H1 (cell line): ENCODE data around the gene NOB1. TPM values are rescaled to one million over a fixed set of nuclear protein-coding genes. Genes with fewer than 3 reads are reported as not detected.

Experiments
- CTCF ChIA-PET: fragments of 300-600 bp; sonication (Branson Sonifier 250); formaldehyde crosslinking; loops from one replicate; lab custom pipeline; 2021; ENCODE audit not compliant: partially characterized antibody; lab: Charles Lee
- POLR2A ChIA-PET: fragments of 300-600 bp; sonication (Branson Sonifier 250); formaldehyde crosslinking; loops from one replicate; lab custom pipeline; 2021; ENCODE audit warnings: inconsistent platforms; ENCODE audit not compliant: partially characterized antibody; lab: Charles Lee
- DNase-seq, 2 experiments: peaks; one replicate each; pipeline versions ENCODE4 v3.0.0 to v3.0.0-alpha.2; 2010 to 2022; ENCODE audit warnings: low spot score in 2 of 2, low read depth in 1 of 2, mixed read lengths in 1 of 2
- FAIRE-seq: peaks from 2 replicates; lab custom pipeline; 2011; peaks lifted over from hg19 to GRCh38; lab: Jason Lieb, UNC
- H2AFZ ChIP-seq: 2 replicates; pipeline ENCODE4 v1.8.1; 2012; ENCODE audit warnings: low read length, inconsistent platforms
- H2AK5ac ChIP-seq: 2 replicates; pipeline ENCODE4 v1.6.1; 2013; ENCODE audit warnings: low read depth, low read length
- H2BK120ac ChIP-seq: replicated peaks from 2 replicates; pipeline ENCODE3; 2013; ENCODE audit warnings: low read depth, low read length, inconsistent platforms
- H2BK12ac ChIP-seq: 2 replicates; pipeline ENCODE4 v1.6.1; 2013; ENCODE audit warnings: low read depth, low read length
- H2BK15ac ChIP-seq: 2 replicates; pipeline ENCODE4 v1.6.1; 2013; ENCODE audit warnings: low read length
- H2BK20ac ChIP-seq: 2 replicates; pipeline ENCODE4 v1.6.1; 2013; ENCODE audit warnings: low read length
- H2BK5ac ChIP-seq: 2 replicates; pipeline ENCODE4 v1.6.1; 2013; ENCODE audit warnings: low read depth, low read length
- H3K14ac ChIP-seq: 2 replicates; pipeline ENCODE4 v1.6.1; 2013; ENCODE audit warnings: inconsistent platforms; ENCODE audit not compliant: insufficient read length
- H3K18ac ChIP-seq: 2 replicates; pipeline ENCODE4 v1.6.1; 2013; ENCODE audit warnings: low read length; ENCODE audit errors: extremely low read depth
- H3K23ac ChIP-seq: 2 replicates; pipeline ENCODE4 v1.6.1; 2013; ENCODE audit warnings: inconsistent platforms; ENCODE audit not compliant: insufficient read length
- H3K23me2 ChIP-seq: 2 replicates; pipeline ENCODE4 v1.6.1; 2013; ENCODE audit warnings: low read depth, low read length
- H3K27ac ChIP-seq: 2 replicates; pipeline ENCODE4 v1.6.1; 2011; ENCODE audit warnings: low read depth, low read length, inconsistent platforms
- H3K27me3 ChIP-seq, 4 experiments: replicated peaks in 1 of 4; 1 replicate in 1 of 4; 2 replicates in 3 of 4; pipeline versions ENCODE4 v1.6.1 to v1.8.1; 2011 to 2013; ENCODE audit warnings: low read length in 3 of 4, mild to moderate bottlenecking in 3 of 4, inconsistent platforms in 2 of 4, mixed read lengths in 2 of 4, moderate library complexity in 1 of 4; ENCODE audit not compliant: control insufficient read depth in 3 of 4, insufficient read depth in 3 of 4; ENCODE audit errors: extremely low read depth in 1 of 4
- H3K36me3 ChIP-seq, 4 experiments: 2 replicates each; pipeline versions ENCODE4 v1.6.1 to v1.8.1; 2011 to 2013; ENCODE audit warnings: mild to moderate bottlenecking in 4 of 4, low read length in 3 of 4, moderate library complexity in 2 of 4, control low read depth in 1 of 4, inconsistent platforms in 1 of 4; ENCODE audit not compliant: insufficient read depth in 4 of 4, control insufficient read depth in 2 of 4
- H3K4ac ChIP-seq: replicated peaks from 2 replicates; pipeline ENCODE3; 2013; ENCODE audit warnings: low read length, low read depth, mixed read lengths, inconsistent platforms; ENCODE audit not compliant: insufficient read length
- H3K4me1 ChIP-seq, 4 experiments: replicated peaks in 1 of 4; 1 replicate in 1 of 4; 2 replicates in 3 of 4; pipeline versions ENCODE4 v1.6.1 to v1.8.1; 2011 to 2013; ENCODE audit warnings: low read length in 3 of 4, inconsistent platforms in 2 of 4, mixed read lengths in 1 of 4; ENCODE audit not compliant: insufficient read depth in 4 of 4, control insufficient read depth in 3 of 4
- H3K4me2 ChIP-seq, 2 experiments: 2 replicates each; pipeline versions ENCODE4 v1.6.1 to v1.8.1; 2011 to 2013; ENCODE audit warnings: low read depth in 2 of 2, low read length in 2 of 2, control low read depth in 1 of 2, inconsistent platforms in 1 of 2, mild to moderate bottlenecking in 1 of 2; ENCODE audit not compliant: insufficient read depth in 1 of 2
- H3K4me3 ChIP-seq, 4 experiments: fragments of 200-600, 300-600 bp in 1 of 4; sonication (generic), shearing (Covaris generic), sonication (Bioruptor Twin) in 1 of 4; 2 replicates each; pipeline versions ENCODE4 v1.5.1 to v1.8.1; 2011 to 2016; ENCODE audit warnings: low read length in 4 of 4, low read depth in 3 of 4, control low read depth in 2 of 4, inconsistent platforms in 2 of 4, mild to moderate bottlenecking in 2 of 4, mixed read lengths in 1 of 4, moderate library complexity in 1 of 4; ENCODE audit not compliant: insufficient read depth in 2 of 4; ENCODE audit errors: extremely low read depth in 1 of 4
- H3K56ac ChIP-seq: replicated peaks from 2 replicates; pipeline ENCODE3; 2013; ENCODE audit warnings: low read depth, mild to moderate bottlenecking, mixed read lengths, low read length, inconsistent platforms; ENCODE audit not compliant: insufficient read length
- H3K79me1 ChIP-seq: 2 replicates; pipeline ENCODE4 v1.6.1; 2013; ENCODE audit warnings: low read depth, low read length, control low read depth
- H3K79me2 ChIP-seq, 2 experiments: 2 replicates each; pipeline versions ENCODE4 v1.6.1 to v1.8.1; 2012 to 2013; ENCODE audit warnings: low read length in 2 of 2, mild to moderate bottlenecking in 2 of 2, inconsistent platforms in 1 of 2; ENCODE audit not compliant: insufficient read depth in 2 of 2, control insufficient read depth in 1 of 2
- H3K9ac ChIP-seq, 4 experiments: replicated peaks in 1 of 4; 1 replicate in 1 of 4; 2 replicates in 3 of 4; pipeline versions ENCODE4 v1.6.1 to v1.8.1; 2011 to 2013; ENCODE audit warnings: low read depth in 3 of 4, low read length in 3 of 4, control low read depth in 2 of 4, mild to moderate bottlenecking in 2 of 4, moderate library complexity in 2 of 4, inconsistent platforms in 1 of 4; ENCODE audit errors: extremely low read depth in 1 of 4
- H3K9me3 ChIP-seq, 2 experiments: 2 replicates each; pipeline versions ENCODE4 v1.6.1 to v1.8.1; 2012 to 2013; ENCODE audit warnings: mild to moderate bottlenecking in 2 of 2, moderate library complexity in 2 of 2, control low read depth in 1 of 2, inconsistent platforms in 1 of 2, low read depth in 1 of 2, low read length in 1 of 2, mixed read lengths in 1 of 2; ENCODE audit not compliant: insufficient read depth in 2 of 2
- H4K20me1 ChIP-seq, 2 experiments: replicated peaks in 1 of 2; 2 replicates each; pipeline versions ENCODE3 to v1.8.1; 2011 to 2013; ENCODE audit warnings: inconsistent platforms in 2 of 2, low read length in 2 of 2, mild to moderate bottlenecking in 1 of 2; ENCODE audit not compliant: insufficient read depth in 2 of 2, control insufficient read depth in 1 of 2
- H4K5ac ChIP-seq: 2 replicates; pipeline ENCODE4 v1.6.1; 2013; ENCODE audit warnings: low read length, low read depth, mixed read lengths, inconsistent platforms; ENCODE audit not compliant: insufficient read length
- H4K8ac ChIP-seq: 2 replicates; pipeline ENCODE4 v1.8.0; 2013; ENCODE audit warnings: mild to moderate bottlenecking, moderate library complexity, low read length, inconsistent platforms; ENCODE audit not compliant: insufficient read depth; ENCODE audit errors: extremely low read depth
- H4K91ac ChIP-seq: replicated peaks from 2 replicates; pipeline ENCODE3; 2013; ENCODE audit warnings: low read length, mixed read lengths, inconsistent platforms; ENCODE audit not compliant: insufficient read length
- E2F6 ChIP-seq: IDR thresholded peaks from 2 replicates; pipeline ENCODE4 v1.6.1; 2012; ENCODE audit warnings: inconsistent platforms
- FOSL1 ChIP-seq: IDR thresholded peaks from 2 replicates; pipeline ENCODE4 v1.6.1; 2011; ENCODE audit warnings: mild to moderate bottlenecking, low read depth, low read length, moderate library complexity; ENCODE audit not compliant: insufficient read depth
- HDAC2 ChIP-seq, 2 experiments: fragments of 300-600 bp in 1 of 2; sonication (generic) in 1 of 2; IDR thresholded peaks; 2 replicates each; pipeline ENCODE4 v1.6.1; 2011 to 2012; ENCODE audit warnings: low read depth in 2 of 2, low read length in 2 of 2, mild to moderate bottlenecking in 2 of 2, moderate library complexity in 2 of 2, borderline replicate concordance in 1 of 2, inconsistent platforms in 1 of 2
- JUN ChIP-seq: IDR thresholded peaks from 2 replicates; pipeline ENCODE4 v1.6.1; 2011; ENCODE audit warnings: low read depth, mild to moderate bottlenecking, improper control_type of control experiment, low read length
- KDM1A ChIP-seq: fragments of 200-600, 300-600 bp; sonication (generic); IDR thresholded peaks from 2 replicates; pipeline ENCODE4 v1.7.1; 2016; ENCODE audit warnings: mild to moderate bottlenecking, low read length, borderline replicate concordance
- NRF1 ChIP-seq: IDR thresholded peaks from 2 replicates; pipeline ENCODE4 v1.6.1; 2011; ENCODE audit warnings: mild to moderate bottlenecking, low read depth, low read length, improper control_type of control experiment
- RAD21 ChIP-seq, 2 experiments: IDR thresholded peaks in 1 of 2; conservative IDR thresholded peaks in 1 of 2; 2 replicates each; pipeline ENCODE4 v1.6.1; 2011; ENCODE audit warnings: low read depth in 2 of 2, low read length in 2 of 2, improper control_type of control experiment in 1 of 2, inconsistent platforms in 1 of 2, mild to moderate bottlenecking in 1 of 2, moderate library complexity in 1 of 2
- TAF1 ChIP-seq: IDR thresholded peaks from 2 replicates; pipeline ENCODE4 v1.6.1; 2011; ENCODE audit warnings: mild to moderate bottlenecking, low read depth, low read length
- USF2 ChIP-seq: IDR thresholded peaks from 2 replicates; pipeline ENCODE4 v1.6.1; 2011; ENCODE audit warnings: low read length, improper control_type of control experiment
- WGBS, 2 experiments: shearing (Covaris generic) in 1 of 2; methylation state at CpG; one replicate each; pipeline versions ENCODE4 v1.1.6 to v1.1.7; 2013 to 2015; ENCODE audit warnings: low lambda C conversion rate in 2 of 2, mixed read lengths in 2 of 2, inconsistent platforms in 1 of 2, low coverage in 1 of 2, missing lambda C conversion rate in 1 of 2; ENCODE audit not compliant: insufficient replicate concordance in 2 of 2, insufficient coverage in 1 of 2, insufficient read length in 1 of 2; ENCODE audit errors: extremely low coverage in 1 of 2, missing lambda C conversion rate in 1 of 2; 5-methylcytosine and 5-hydroxymethylcytosine counted together
- polyA plus RNA-seq, 7 experiments: library from polyadenylated mRNA; depleted of rRNA in 3 of 7; stranded (reverse) in 5 of 7; unstranded in 2 of 7; fragments of >200 nt in 5 of 7; fragments of 200-250 nt in 2 of 7; gene quantifications; 1 replicate in 5 of 7; 2 replicates in 1 of 7; 4 replicates in 1 of 7; pipeline versions ENCODE4 v1.2.1 to v1.2.3, GENCODE V29; 2011 to 2013; ENCODE audit warnings: missing spikeins in 2 of 7, mixed read lengths in 2 of 7
- total RNA-seq: library from RNA; stranded (reverse); fragmentation: NEBNext Ultra II Directional; extraction: Animal tissue kit (Norgen Biotek cat#: 25700); gene quantifications from 2 replicates; pipeline ENCODE4 v1.2.1, GENCODE V29; 2021

The NOB1 gene
- total and polyA plus RNA-seq, 2 of the 8 experiments (the other 6 are each of a cell fraction or from before 2014, with no cell fraction given), result 88.2 to 108 TPM

DNA sequence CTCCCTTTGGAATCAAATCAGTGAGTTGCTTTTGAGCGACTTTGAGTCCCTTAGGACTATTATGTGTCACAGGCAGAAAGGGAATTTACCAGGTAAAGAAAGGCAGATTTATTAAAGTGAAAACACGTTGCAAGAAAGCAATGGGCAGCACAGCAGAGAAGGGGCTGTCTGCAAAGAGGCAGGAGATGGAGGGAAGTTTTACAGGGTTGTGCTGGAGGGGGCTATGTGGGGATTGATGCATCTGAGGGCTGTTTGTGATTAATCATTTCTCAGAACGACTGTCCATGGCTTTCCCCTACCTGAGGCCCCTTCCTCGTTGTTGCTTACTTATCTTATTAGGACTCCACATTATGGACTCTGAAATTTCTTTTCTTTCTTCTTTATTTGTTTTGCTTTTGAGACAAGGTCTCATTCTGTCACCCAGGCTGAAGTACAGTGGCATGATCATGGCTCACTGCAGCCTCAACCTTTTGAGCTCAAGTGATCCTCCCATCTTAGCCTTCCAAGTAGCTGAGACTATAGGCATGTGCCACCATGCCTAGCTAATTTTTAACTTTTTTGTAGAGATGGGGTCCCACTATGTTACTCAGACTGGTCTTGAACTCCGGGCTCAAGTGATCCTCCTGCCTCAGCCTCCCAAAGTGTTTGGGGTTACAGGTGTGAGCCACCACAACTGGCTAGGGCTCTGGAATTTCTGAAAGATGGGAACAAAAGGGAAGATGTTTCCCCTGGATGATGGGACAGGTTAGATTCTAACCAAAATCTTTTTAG, 12.9 kb upstream of the NOB1 start:
- H3K4me3 ChIP-seq, result no peak overlapping the region
- H3K36me3 ChIP-seq, result no peaks in the 10 kb centered on the region
- H3K27me3 ChIP-seq, result no peaks in the 10 kb centered on the region
- no peak overlapping the region for H2BK15ac ChIP-seq
- H3K4ac ChIP-seq, result no peak overlapping the region
- no peak overlapping the region for H3K56ac ChIP-seq
- H4K8ac ChIP-seq, result no peak overlapping the region
- no peak overlapping the region for H3K4me2 ChIP-seq
- no peak overlapping the region for H2BK5ac ChIP-seq
- peaks cover 0 to 5% of the 10 kb centered on the region in 2 experiments; a peak in 1 of 4 replicates for H3K9me3 ChIP-seq
- H3K9ac ChIP-seq, result no peak overlapping the region
- no peak overlapping the region for H2BK20ac ChIP-seq
- no peak overlapping the region for H3K18ac ChIP-seq
- peaks cover 7% of the 10 kb centered on the region for H3K79me1 ChIP-seq
- H2AK5ac ChIP-seq, result no peak overlapping the region
- no peak overlapping the region for H4K91ac ChIP-seq
- H4K20me1 ChIP-seq, result peaks cover 0 to 2% of the 10 kb centered on the region in 2 experiments
- H2AFZ ChIP-seq, result no peak overlapping the region
- DNase-seq (no peak), FAIRE-seq (no peak)
- no peak overlapping the region for H3K14ac ChIP-seq
- H3K4me1 ChIP-seq, result peaks cover 0 to 2% (median 0%) of the 10 kb centered on the region in 4 experiments; a peak in 1 of 7 replicates
- peaks cover 5% of the 10 kb centered on the region; the same call in 1 of the 2 replicates for H3K23me2 ChIP-seq
- 88% methylated on average over 5 of the region's 5 CpGs; no CpG with 5 or more reads in 1 of the 2 experiments for WGBS, 2 experiments
- POLR2A ChIA-PET, result interaction anchor here (1.0 to 1.2 kb wide), 2 partner anchors 13 kb away, joined by 3 to 4 read pairs; partner anchors contain the start of gene NOB1
- no peak overlapping the region for H4K5ac ChIP-seq
- H3K79me2 ChIP-seq, result peaks cover 9 to 81% of the 10 kb centered on the region in 2 experiments
- H2BK120ac ChIP-seq, result no peak overlapping the region
- CTCF ChIA-PET, result no interaction called here
- H3K23ac ChIP-seq, result no peak overlapping the region
- H3K27ac ChIP-seq, result no peak overlapping the region
- no peak overlapping the region for H2BK12ac ChIP-seq
- TF ChIP-seq KDM1A, result no peak
- TF ChIP-seq E2F6, result no peak
- no peak for TF ChIP-seq FOSL1
- no peak for TF ChIP-seq JUN
- no peak for TF ChIP-seq NRF1
- TF ChIP-seq HDAC2 (IDR thresholded peaks at IDR 0.05; ENCODE audit: borderline replicate concordance in 1 of 2, low read depth in 2 of 2, low read length in 2 of 2), result no peak
- TF ChIP-seq USF2, result no peak
- no peak for TF ChIP-seq RAD21 (IDR thresholded peaks at IDR 0.05 in 1 of 2, conservative IDR thresholded peaks at IDR 0.05 in 1 of 2; ENCODE audit: low read depth in 2 of 2, low read length in 2 of 2)
- TF ChIP-seq TAF1, result no peak
